Ishikawa (cell line): ENCODE data around the gene CLTC.

Experiments used
- EP300 ChIP-seq: IDR thresholded peaks from 2 replicates; pipeline ENCODE4 v1.6.1; 2012; ENCODE audit warnings: borderline replicate concordance
- RAD21 ChIP-seq: IDR thresholded peaks from 2 replicates; pipeline ENCODE4 v1.6.1; 2012; ENCODE audit warnings: low read depth
- TAF1 ChIP-seq: IDR thresholded peaks from 2 replicates; pipeline ENCODE4 v1.6.1; 2012; ENCODE audit warnings: low read depth, mild to moderate bottlenecking
- YY1 ChIP-seq: IDR thresholded peaks from 2 replicates; pipeline ENCODE4 v1.6.1; 2012; ENCODE audit warnings: low read depth
- TF ChIP-seq, protein P1 (sequence below): IDR thresholded peaks from 2 replicates; pipeline ENCODE4 v1.6.1; 2012

DNA sequence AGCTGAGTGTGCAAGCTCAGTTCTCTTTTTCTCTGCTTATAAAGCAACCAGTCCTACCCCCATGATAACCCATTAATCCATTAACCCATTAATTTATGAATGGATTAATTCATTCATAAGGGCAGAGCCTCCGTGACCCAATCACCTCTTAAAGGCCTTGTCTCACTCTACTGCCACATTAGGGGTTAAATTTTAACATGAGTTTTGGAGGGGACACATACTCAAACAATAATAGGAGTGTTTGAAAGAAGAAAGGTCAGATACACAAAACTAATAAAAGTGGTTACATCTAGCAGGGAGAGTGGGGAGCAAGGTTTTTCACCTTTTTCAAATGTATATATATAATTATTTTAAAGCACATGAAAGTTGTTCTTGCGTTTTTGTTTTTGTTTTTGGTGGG, 94.6 kb downstream of the CLTC start:
- TF ChIP-seq RAD21: no peak
- TF ChIP-seq TAF1: no peak
- TF ChIP-seq, protein P1, sequence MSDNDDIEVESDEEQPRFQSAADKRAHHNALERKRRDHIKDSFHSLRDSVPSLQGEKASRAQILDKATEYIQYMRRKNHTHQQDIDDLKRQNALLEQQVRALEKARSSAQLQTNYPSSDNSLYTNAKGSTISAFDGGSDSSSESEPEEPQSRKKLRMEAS: no peak
- no peak for TF ChIP-seq YY1
- TF ChIP-seq EP300: no peak
